SK-N-SH (cell line): ENCODE results near the gene CUL1. TPM values are rescaled to one million over a fixed set of nuclear protein-coding genes. Genes with fewer than 3 reads are reported as not detected.

Experiments
- CTCF ChIA-PET: fragments of 300-600, 350-600 bp; formaldehyde crosslinking; extraction: SDS; loops from one replicate; lab custom pipeline; 2021; lab: Yijun Ruan, JAX
- POLR2A ChIA-PET: fragments of 350-600 bp; sonication (Branson Sonifier 250); formaldehyde crosslinking; extraction: SDS; loops from one replicate; lab custom pipeline; 2020; ENCODE audit warnings: antibody characterized with exemption, inconsistent platforms; lab: Yijun Ruan, JAX
- DNase-seq: peaks from one replicate; pipeline ENCODE4 v3.0.0; 2012
- H2AFZ ChIP-seq: fragments of 200-600 bp; sonication (generic); 2 replicates; pipeline ENCODE4 v1.8.1; 2016; ENCODE audit warnings: antibody characterized with exemption, mild to moderate bottlenecking, low read depth
- H3F3A ChIP-seq: fragments of 200-600 bp; sonication (generic); replicated peaks from 2 replicates; pipeline ENCODE3; 2016; ENCODE audit warnings: antibody characterized with exemption, mild to moderate bottlenecking; ENCODE audit not compliant: insufficient read depth
- H3K27ac ChIP-seq, 2 experiments: fragments of 200-500 bp in 1 of 2; fragments of 200-600 bp in 1 of 2; sonication (Bioruptor generic) in 1 of 2; sonication (generic), shearing (Covaris generic) in 1 of 2; 2 replicates each; pipeline versions ENCODE4 v1.5.1 to v1.6.1; 2014 to 2016; ENCODE audit warnings: low read depth in 2 of 2, inconsistent platforms in 1 of 2, low read length in 1 of 2, mild to moderate bottlenecking in 1 of 2, mixed read lengths in 1 of 2
- H3K27me3 ChIP-seq: fragments of 200-600 bp; sonication (generic), shearing (Covaris generic); 2 replicates; pipeline ENCODE4 v1.6.1; 2016; ENCODE audit warnings: mixed run types; ENCODE audit not compliant: insufficient read depth
- H3K36me3 ChIP-seq, 2 experiments: fragments of 200-500 bp in 1 of 2; fragments of 200-600 bp in 1 of 2; sonication (Bioruptor generic) in 1 of 2; sonication (generic) in 1 of 2; replicated peaks in 1 of 2; 2 replicates each; pipeline versions ENCODE3 to v1.5.1; 2014 to 2016; ENCODE audit warnings: low read length in 1 of 2, mild to moderate bottlenecking in 1 of 2; ENCODE audit not compliant: insufficient read depth in 2 of 2, control insufficient read depth in 1 of 2
- H3K4me1 ChIP-seq, 2 experiments: fragments of 200-500 bp in 1 of 2; fragments of 200-600 bp in 1 of 2; sonication (Bioruptor generic) in 1 of 2; sonication (generic), shearing (Covaris generic) in 1 of 2; 2 replicates each; pipeline versions ENCODE4 v1.5.1 to v1.6.1; 2014 to 2016; ENCODE audit warnings: low read depth in 1 of 2, low read length in 1 of 2, mixed run types in 1 of 2; ENCODE audit not compliant: insufficient read depth in 2 of 2, control insufficient read depth in 1 of 2
- H3K4me2 ChIP-seq: fragments of 200-600 bp; sonication (generic), shearing (Covaris generic); 2 replicates; pipeline ENCODE4 v1.6.1; 2017; ENCODE audit warnings: mixed run types
- H3K4me3 ChIP-seq, 2 experiments: fragments of 200-500 bp in 1 of 2; fragments of 200-600 bp in 1 of 2; sonication (Bioruptor generic) in 1 of 2; sonication (generic), shearing (Covaris generic) in 1 of 2; 2 replicates each; pipeline versions ENCODE4 v1.5.1 to v1.8.1; 2014 to 2016; ENCODE audit warnings: low read depth in 2 of 2, inconsistent platforms in 1 of 2, low read length in 1 of 2, mild to moderate bottlenecking in 1 of 2, mixed read lengths in 1 of 2, moderate library complexity in 1 of 2
- H3K79me2 ChIP-seq: fragments of 200-600 bp; sonication (generic); 2 replicates; pipeline ENCODE4 v1.8.1; 2017; ENCODE audit warnings: mild to moderate bottlenecking; ENCODE audit not compliant: insufficient read depth
- H3K9ac ChIP-seq: fragments of 200-600 bp; sonication (generic); 2 replicates; pipeline ENCODE4 v1.6.1; 2017; ENCODE audit warnings: mixed run types
- H3K9me2 ChIP-seq: fragments of 200-600 bp; sonication (generic); 2 replicates; pipeline ENCODE4 v1.6.1; 2017; ENCODE audit warnings: mixed run types
- H3K9me3 ChIP-seq: fragments of 200-600 bp; sonication (generic); 2 replicates; pipeline ENCODE4 v1.6.1; 2017; ENCODE audit warnings: mixed run types, mild to moderate bottlenecking, moderate library complexity
- H4K20me1 ChIP-seq: fragments of 200-600 bp; sonication (generic); 2 replicates; pipeline ENCODE4 v1.6.1; 2017; ENCODE audit warnings: mild to moderate bottlenecking, mixed run types; ENCODE audit not compliant: insufficient read depth
- CTCF ChIP-seq: fragments of 200-600 bp; sonication (generic); IDR thresholded peaks from 2 replicates; pipeline ENCODE4 v1.6.1; 2017; ENCODE audit warnings: antibody characterized with exemption, mild to moderate bottlenecking, moderate library complexity
- ELF1 ChIP-seq: IDR thresholded peaks from 2 replicates; pipeline ENCODE4 v1.4.0; 2012
- EZH2phosphoT487 ChIP-seq: fragments of 200-600 bp; sonication (generic); IDR thresholded peaks from 2 replicates; pipeline ENCODE4 v1.6.1; 2017; ENCODE audit warnings: low read depth, mixed run types, mild to moderate bottlenecking, antibody characterized with exemption, moderate library complexity, borderline replicate concordance
- FOSL2 ChIP-seq: IDR thresholded peaks from 2 replicates; pipeline ENCODE4 v1.4.0; 2012; ENCODE audit warnings: low read depth, mild to moderate bottlenecking, moderate library complexity, borderline replicate concordance
- RAD21 ChIP-seq: IDR thresholded peaks from 2 replicates; pipeline ENCODE4 v1.6.1; 2012; ENCODE audit warnings: mild to moderate bottlenecking, low read length
- RXRA ChIP-seq: IDR thresholded peaks from 2 replicates; pipeline ENCODE4 v1.4.0; 2012; ENCODE audit warnings: low read depth, mild to moderate bottlenecking, borderline replicate concordance
- SMC3 ChIP-seq: IDR thresholded peaks from 2 replicates; pipeline ENCODE4 v1.6.1; 2012; ENCODE audit warnings: low read depth, low read length, improper control_type of control experiment
- TAF1 ChIP-seq: IDR thresholded peaks from 2 replicates; pipeline ENCODE4 v1.6.1; 2012; ENCODE audit warnings: low read depth, mild to moderate bottlenecking, low read length, moderate library complexity, borderline replicate concordance
- TCF12 ChIP-seq: IDR thresholded peaks from 2 replicates; pipeline ENCODE4 v1.4.0; 2012
- USF2 ChIP-seq: fragments of 150-350 bp; IDR thresholded peaks from 2 replicates; pipeline ENCODE4 v1.6.1; 2017; ENCODE audit warnings: antibody characterized with exemption, low read length, low read depth, borderline replicate concordance
- ZBTB33 ChIP-seq: IDR thresholded peaks from 2 replicates; pipeline ENCODE4 v1.4.0; 2012; ENCODE audit warnings: low read depth, borderline replicate concordance
- whole genome bisulfite sequencing: methylation state at CpG from one replicate; pipeline ENCODE4 v1.1.6; 2017; ENCODE audit warnings: low lambda C conversion rate; 5-methylcytosine and 5-hydroxymethylcytosine counted together
- polyA plus RNA-seq, 3 experiments: library from polyadenylated mRNA; depleted of rRNA; stranded (reverse); fragments of >200 nt; gene quantifications; 2 replicates each; pipeline ENCODE4 v1.2.3, GENCODE V29; 2012
- TF ChIP-seq, protein P1 (sequence below): IDR thresholded peaks from 2 replicates; pipeline ENCODE4 v1.6.1; 2012; ENCODE audit warnings: mild to moderate bottlenecking, low read depth, low read length, moderate library complexity
- TF ChIP-seq, protein P2 (sequence below): fragments of 150-350 bp; IDR thresholded peaks from 2 replicates; pipeline ENCODE4 v1.6.1; 2016; ENCODE audit warnings: mild to moderate bottlenecking, low read depth, low read length

The CUL1 gene
- polyA plus RNA-seq, 1 of the 3 experiments (the other 2 are of a cell fraction): 45.2 TPM

DNA sequence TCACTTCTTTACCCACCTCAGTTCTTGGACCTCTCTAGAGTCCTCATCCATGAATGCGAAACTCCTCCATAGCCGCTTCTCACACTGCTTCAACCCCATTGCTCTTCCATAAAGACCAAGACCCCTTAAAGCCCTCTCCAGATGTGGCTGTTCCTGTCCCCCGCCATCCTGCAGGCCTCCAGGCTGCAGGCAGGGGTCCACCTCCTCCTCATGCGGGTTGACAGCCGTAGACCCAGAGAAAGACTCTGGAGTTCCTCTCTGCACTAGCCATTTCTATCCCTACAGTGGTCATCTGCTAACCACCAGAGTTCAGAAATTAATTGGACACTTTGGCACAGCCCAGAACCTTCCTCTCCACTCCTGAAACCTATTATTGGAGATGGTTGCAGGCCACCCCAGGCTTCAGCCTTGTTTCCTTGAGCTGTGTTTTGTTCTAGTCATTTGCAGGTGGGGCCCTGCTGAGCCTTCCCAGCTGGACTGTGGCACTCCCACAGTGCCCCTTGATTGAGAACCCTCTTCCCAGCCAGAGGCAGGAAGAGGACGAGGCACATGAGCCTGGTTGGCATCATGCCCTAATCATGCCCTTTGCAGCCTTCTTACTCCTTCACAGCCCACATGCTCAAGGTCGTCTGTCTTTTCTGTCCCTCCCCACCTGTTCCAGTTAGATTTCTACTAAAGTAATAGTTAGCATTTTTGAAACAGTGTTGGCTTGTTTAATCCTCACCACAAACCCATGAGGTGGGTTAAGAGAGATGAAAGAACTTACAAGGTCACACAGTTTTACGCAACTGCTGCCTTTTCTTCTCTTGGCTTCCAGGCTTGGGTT, 23.9 kb downstream of the CUL1 start:
- Histone ChIP-seq H3K4me1 (peaks cover 7 to 17% of the 10 kb centered on the region in 2 experiments; a peak in 2 of 4 replicates), H3K79me2 (peaks cover 100% of the 10 kb centered on the region), H4K20me1 (peaks cover 100% of the 10 kb centered on the region), H3K27ac (no peak overlapping the region), H3K27me3 (no peaks in the 10 kb centered on the region), H3K36me3 (no peaks in the 10 kb centered on the region), H3F3A (no peaks in the 10 kb centered on the region), H3K4me3 (no peak overlapping the region), H2AFZ (no peak overlapping the region), H3K9ac (no peak overlapping the region), H3K9me3 (no peaks in the 10 kb centered on the region), H3K9me2 (no peaks in the 10 kb centered on the region), H3K4me2 (no peak overlapping the region)
- POLR2A ChIA-PET: no interaction called here
- WGBS: 91% methylated on average over 8 of the region's 8 CpGs
- no peak for DNase-seq
- no peak for TF ChIP-seq RAD21
- TF ChIP-seq TCF12: no peak
- TF ChIP-seq CTCF: no peak
- TF ChIP-seq, protein P1, sequence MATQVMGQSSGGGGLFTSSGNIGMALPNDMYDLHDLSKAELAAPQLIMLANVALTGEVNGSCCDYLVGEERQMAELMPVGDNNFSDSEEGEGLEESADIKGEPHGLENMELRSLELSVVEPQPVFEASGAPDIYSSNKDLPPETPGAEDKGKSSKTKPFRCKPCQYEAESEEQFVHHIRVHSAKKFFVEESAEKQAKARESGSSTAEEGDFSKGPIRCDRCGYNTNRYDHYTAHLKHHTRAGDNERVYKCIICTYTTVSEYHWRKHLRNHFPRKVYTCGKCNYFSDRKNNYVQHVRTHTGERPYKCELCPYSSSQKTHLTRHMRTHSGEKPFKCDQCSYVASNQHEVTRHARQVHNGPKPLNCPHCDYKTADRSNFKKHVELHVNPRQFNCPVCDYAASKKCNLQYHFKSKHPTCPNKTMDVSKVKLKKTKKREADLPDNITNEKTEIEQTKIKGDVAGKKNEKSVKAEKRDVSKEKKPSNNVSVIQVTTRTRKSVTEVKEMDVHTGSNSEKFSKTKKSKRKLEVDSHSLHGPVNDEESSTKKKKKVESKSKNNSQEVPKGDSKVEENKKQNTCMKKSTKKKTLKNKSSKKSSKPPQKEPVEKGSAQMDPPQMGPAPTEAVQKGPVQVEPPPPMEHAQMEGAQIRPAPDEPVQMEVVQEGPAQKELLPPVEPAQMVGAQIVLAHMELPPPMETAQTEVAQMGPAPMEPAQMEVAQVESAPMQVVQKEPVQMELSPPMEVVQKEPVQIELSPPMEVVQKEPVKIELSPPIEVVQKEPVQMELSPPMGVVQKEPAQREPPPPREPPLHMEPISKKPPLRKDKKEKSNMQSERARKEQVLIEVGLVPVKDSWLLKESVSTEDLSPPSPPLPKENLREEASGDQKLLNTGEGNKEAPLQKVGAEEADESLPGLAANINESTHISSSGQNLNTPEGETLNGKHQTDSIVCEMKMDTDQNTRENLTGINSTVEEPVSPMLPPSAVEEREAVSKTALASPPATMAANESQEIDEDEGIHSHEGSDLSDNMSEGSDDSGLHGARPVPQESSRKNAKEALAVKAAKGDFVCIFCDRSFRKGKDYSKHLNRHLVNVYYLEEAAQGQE: no peak
- TF ChIP-seq USF2: no peak
- CTCF ChIA-PET: interaction anchor here (1.1 to 3.9 kb wide), 5 partner anchors 12 to 343 kb away, joined by 3 to 18 read pairs (median 4); no protein-coding TSS in a partner anchor

DNA sequence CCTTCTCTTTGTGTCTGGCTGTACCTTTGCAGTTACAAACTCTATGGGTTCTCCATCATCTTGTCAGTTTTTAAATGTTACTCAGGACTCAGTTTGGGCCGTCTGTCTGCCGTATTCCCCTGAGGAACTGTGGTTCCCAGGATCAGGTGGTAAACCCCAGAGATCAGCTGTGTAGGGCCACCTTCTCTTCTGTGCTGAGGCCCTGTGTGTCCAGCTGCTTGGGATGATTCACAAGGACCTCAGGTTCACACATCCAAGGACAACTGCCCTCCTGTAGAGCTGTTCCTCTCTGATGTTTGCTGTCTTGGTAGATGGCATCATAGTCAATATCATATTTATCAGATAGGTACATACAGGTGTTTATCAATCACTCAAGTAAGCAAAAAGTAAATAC, 24.5 kb downstream of the CUL1 start:
- Histone ChIP-seq H3K9me2 (no peaks in the 10 kb centered on the region), H3K4me3 (no peak overlapping the region), H3K27ac (no peak overlapping the region), H3K36me3 (no peaks in the 10 kb centered on the region), H3K9ac (no peak overlapping the region), H3F3A (no peaks in the 10 kb centered on the region), H4K20me1 (peaks cover 100% of the 10 kb centered on the region), H2AFZ (no peak overlapping the region), H3K79me2 (peaks cover 100% of the 10 kb centered on the region), H3K9me3 (no peaks in the 10 kb centered on the region), H3K4me2 (no peak overlapping the region), H3K4me1 (peaks cover 7 to 21% of the 10 kb centered on the region in 2 experiments; a peak in 3 of 4 replicates), H3K27me3 (no peaks in the 10 kb centered on the region)
- 94% methylated on average over 2 of the region's 2 CpGs for WGBS
- ChIA-PET CTCF (interaction anchor here (1.1 to 1.3 kb wide), 3 partner anchors 104 to 343 kb away, joined by 3 to 4 read pairs (median 3); no protein-coding TSS in a partner anchor), POLR2A (no interaction called here)
- no peak for DNase-seq
- TF ChIP-seq, protein P2, sequence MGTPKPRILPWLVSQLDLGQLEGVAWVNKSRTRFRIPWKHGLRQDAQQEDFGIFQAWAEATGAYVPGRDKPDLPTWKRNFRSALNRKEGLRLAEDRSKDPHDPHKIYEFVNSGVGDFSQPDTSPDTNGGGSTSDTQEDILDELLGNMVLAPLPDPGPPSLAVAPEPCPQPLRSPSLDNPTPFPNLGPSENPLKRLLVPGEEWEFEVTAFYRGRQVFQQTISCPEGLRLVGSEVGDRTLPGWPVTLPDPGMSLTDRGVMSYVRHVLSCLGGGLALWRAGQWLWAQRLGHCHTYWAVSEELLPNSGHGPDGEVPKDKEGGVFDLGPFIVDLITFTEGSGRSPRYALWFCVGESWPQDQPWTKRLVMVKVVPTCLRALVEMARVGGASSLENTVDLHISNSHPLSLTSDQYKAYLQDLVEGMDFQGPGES: no peak
- TF ChIP-seq ELF1: no peak
- no peak for TF ChIP-seq EZH2phosphoT487
- TF ChIP-seq ZBTB33: no peak
- no peak for TF ChIP-seq TAF1
- TF ChIP-seq USF2: no peak
- TF ChIP-seq RXRA: no peak
- TF ChIP-seq FOSL2: no peak
- no peak for TF ChIP-seq SMC3
- TF ChIP-seq, all 33 proteins: peak for 0
